ENCODE data around the gene PEAR1.

DNA sequence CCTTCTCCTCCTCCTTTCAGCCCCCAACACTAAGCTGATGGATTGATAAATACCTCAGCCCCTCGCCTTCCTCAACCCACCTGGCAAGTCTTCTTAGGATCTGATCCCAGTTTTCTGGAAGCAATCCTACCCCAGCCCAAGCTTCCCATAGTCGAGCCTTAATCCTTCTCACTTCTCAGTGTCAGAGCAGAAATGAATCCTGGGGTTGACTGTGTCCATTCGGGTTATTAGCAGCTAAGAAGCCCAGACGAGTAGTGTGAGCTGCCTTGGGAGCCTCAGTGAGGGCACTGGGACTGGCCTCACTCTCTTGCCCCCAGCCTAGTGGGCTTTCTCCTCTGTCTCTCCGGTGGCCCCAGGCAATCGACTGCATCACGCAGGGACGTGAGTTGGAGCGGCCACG lies 12.4 kb upstream of the PEAR1 start:
- TF ChIP-seq, protein P1, sequence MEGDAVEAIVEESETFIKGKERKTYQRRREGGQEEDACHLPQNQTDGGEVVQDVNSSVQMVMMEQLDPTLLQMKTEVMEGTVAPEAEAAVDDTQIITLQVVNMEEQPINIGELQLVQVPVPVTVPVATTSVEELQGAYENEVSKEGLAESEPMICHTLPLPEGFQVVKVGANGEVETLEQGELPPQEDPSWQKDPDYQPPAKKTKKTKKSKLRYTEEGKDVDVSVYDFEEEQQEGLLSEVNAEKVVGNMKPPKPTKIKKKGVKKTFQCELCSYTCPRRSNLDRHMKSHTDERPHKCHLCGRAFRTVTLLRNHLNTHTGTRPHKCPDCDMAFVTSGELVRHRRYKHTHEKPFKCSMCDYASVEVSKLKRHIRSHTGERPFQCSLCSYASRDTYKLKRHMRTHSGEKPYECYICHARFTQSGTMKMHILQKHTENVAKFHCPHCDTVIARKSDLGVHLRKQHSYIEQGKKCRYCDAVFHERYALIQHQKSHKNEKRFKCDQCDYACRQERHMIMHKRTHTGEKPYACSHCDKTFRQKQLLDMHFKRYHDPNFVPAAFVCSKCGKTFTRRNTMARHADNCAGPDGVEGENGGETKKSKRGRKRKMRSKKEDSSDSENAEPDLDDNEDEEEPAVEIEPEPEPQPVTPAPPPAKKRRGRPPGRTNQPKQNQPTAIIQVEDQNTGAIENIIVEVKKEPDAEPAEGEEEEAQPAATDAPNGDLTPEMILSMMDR (IDR thresholded peaks at IDR 0.05): no peak
- TF ChIP-seq POLR2A (IDR thresholded peaks at IDR 0.05): no peak
